HG03064 (cell line): ENCODE results near the gene SMARCAL1.

Experiments
- ATAC-seq: cut with Tn5 transposase; IDR thresholded peaks from one replicate; pipeline ENCODE4 v1.9.1; 2021; ENCODE audit warnings: low read depth; ENCODE audit not compliant: unreplicated experiment

SMARCAL1 gene

GRCh38 chr2:216425008-216425787, 12.9 kb downstream of the SMARCAL1 start:
- no peak for ATAC-seq

GRCh38 chr2:216426166-216426777, 14.0 kb downstream of the SMARCAL1 start:
- no peak for ATAC-seq

GRCh38 chr2:216426938-216427337, 14.7 kb downstream of the SMARCAL1 start:
- no peak for ATAC-seq

- no peak for ATAC-seq
These were observed 16.5 kb downstream of the SMARCAL1 start for GRCh38 chr2:216428618-216429350.

GRCh38 chr2:216429428-216429827, 17.1 kb downstream of the SMARCAL1 start:
- no peak for ATAC-seq

GRCh38 chr2:216430811-216431530, 18.7 kb downstream of the SMARCAL1 start:
- ATAC-seq, result no peak

GRCh38 chr2:216431531-216431856, 19.2 kb downstream of the SMARCAL1 start:
- ATAC-seq, result no peak

GRCh38 chr2:216436383-216436782, 24.1 kb downstream of the SMARCAL1 start:
- no peak for ATAC-seq

GRCh38 chr2:216441308-216442010, 29.2 kb downstream of the SMARCAL1 start:
- ATAC-seq, result no peak

GRCh38 chr2:216445501-216445900, 33.2 kb downstream of the SMARCAL1 start:
- no peak for ATAC-seq

GRCh38 chr2:216446343-216446742, 34.1 kb downstream of the SMARCAL1 start:
- ATAC-seq, result no peak

- no peak for ATAC-seq
These were observed 35.0 kb downstream of the SMARCAL1 start for GRCh38 chr2:216447293-216447692.

- ATAC-seq, result no peak
These were observed 36.5 kb downstream of the SMARCAL1 start for GRCh38 chr2:216448829-216449228.

- no peak for ATAC-seq
These were observed 38.1 kb downstream of the SMARCAL1 start for GRCh38 chr2:216450346-216450745.

GRCh38 chr2:216450784-216451183, 38.5 kb downstream of the SMARCAL1 start:
- no peak for ATAC-seq

GRCh38 chr2:216453955-216454614, 41.8 kb downstream of the SMARCAL1 start:
- ATAC-seq, result no peak

- no peak for ATAC-seq
These were observed 50.9 kb downstream of the SMARCAL1 start for GRCh38 chr2:216463148-216463547.

- no peak for ATAC-seq
These were observed 51.9 kb downstream of the SMARCAL1 start for GRCh38 chr2:216464104-216464720.

GRCh38 chr2:216465579-216466195, 53.4 kb downstream of the SMARCAL1 start:
- ATAC-seq, result no peak
